ENCODE data around the gene SCRN3. TPM values are rescaled to one million over a fixed set of nuclear protein-coding genes. Genes with fewer than 3 reads are reported as not detected.

Gene SCRN3
- polyA plus RNA-seq, 1 donor from 2014 or later, result 57.1 TPM

GRCh38 chr2:174442546-174443510, 47.3 kb downstream of the SCRN3 start:
- H3K36me3 ChIP-seq (ENCODE audit: insufficient read depth, low read length), result no peaks in the 10 kb centered on the region
- no peak overlapping the region for H3K4me2 ChIP-seq (ENCODE audit: low read length)

GRCh38 chr2:174444761-174445160, 49.2 kb downstream of the SCRN3 start:
- H3K9me3 ChIP-seq (ENCODE audit: low read length), result no peaks in the 10 kb centered on the region
- H3K4me2 ChIP-seq (ENCODE audit: low read length), result no peak overlapping the region
- H3K9me2 ChIP-seq (ENCODE audit: insufficient read depth, low read length), result no peaks in the 10 kb centered on the region
- no peaks in the 10 kb centered on the region for H4K20me1 ChIP-seq (ENCODE audit: insufficient read depth)
- H3K9ac ChIP-seq (ENCODE audit: low read length), result no peak overlapping the region
- H2AFZ ChIP-seq (ENCODE audit: low read depth, low read length), result no peak overlapping the region
- H3K36me3 ChIP-seq (ENCODE audit: insufficient read depth, low read length), result no peaks in the 10 kb centered on the region
- H3K79me2 ChIP-seq (replicated peaks; ENCODE audit: insufficient read depth, low read length), result no peaks in the 10 kb centered on the region
- no peaks in the 10 kb centered on the region for H3K27me3 ChIP-seq (ENCODE audit: insufficient read depth, low read depth, low read length)
- H3K27ac ChIP-seq (ENCODE audit: low read length), result no peak overlapping the region
- H3K4me3 ChIP-seq (ENCODE audit: low read length), result no peak overlapping the region
- no peaks in the 10 kb centered on the region for H3F3A ChIP-seq (ENCODE audit: insufficient read depth, low read length, poor library complexity, severe bottlenecking)
- TF ChIP-seq EZH2 (IDR thresholded peaks at IDR 0.05; ENCODE audit: borderline replicate concordance, insufficient read depth, low read length, poor library complexity, severe bottlenecking) (no peak), EP300 (conservative IDR thresholded peaks at IDR 0.05; ENCODE audit: poor library complexity, severe bottlenecking) (no peak), RAD21 (conservative IDR thresholded peaks at IDR 0.05) (no peak), POLR2AphosphoS5 (IDR thresholded peaks at IDR 0.05) (no peak), SMC3 (conservative IDR thresholded peaks at IDR 0.05; ENCODE audit: poor library complexity) (no peak), TAF1 (IDR thresholded peaks at IDR 0.05; ENCODE audit: low read depth) (no peak)
- TF ChIP-seq, protein P1, sequence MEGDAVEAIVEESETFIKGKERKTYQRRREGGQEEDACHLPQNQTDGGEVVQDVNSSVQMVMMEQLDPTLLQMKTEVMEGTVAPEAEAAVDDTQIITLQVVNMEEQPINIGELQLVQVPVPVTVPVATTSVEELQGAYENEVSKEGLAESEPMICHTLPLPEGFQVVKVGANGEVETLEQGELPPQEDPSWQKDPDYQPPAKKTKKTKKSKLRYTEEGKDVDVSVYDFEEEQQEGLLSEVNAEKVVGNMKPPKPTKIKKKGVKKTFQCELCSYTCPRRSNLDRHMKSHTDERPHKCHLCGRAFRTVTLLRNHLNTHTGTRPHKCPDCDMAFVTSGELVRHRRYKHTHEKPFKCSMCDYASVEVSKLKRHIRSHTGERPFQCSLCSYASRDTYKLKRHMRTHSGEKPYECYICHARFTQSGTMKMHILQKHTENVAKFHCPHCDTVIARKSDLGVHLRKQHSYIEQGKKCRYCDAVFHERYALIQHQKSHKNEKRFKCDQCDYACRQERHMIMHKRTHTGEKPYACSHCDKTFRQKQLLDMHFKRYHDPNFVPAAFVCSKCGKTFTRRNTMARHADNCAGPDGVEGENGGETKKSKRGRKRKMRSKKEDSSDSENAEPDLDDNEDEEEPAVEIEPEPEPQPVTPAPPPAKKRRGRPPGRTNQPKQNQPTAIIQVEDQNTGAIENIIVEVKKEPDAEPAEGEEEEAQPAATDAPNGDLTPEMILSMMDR (IDR thresholded peaks at IDR 0.05; ENCODE audit: poor library complexity, severe bottlenecking), result no peak

More at GRCh38 chr2:174442546-174443510, 47.3 kb downstream of the SCRN3 start:
- Histone ChIP-seq H3K9ac (ENCODE audit: low read length) (no peak overlapping the region), H3K27me3 (ENCODE audit: insufficient read depth, low read depth, low read length) (no peaks in the 10 kb centered on the region), H3K4me3 (ENCODE audit: low read length) (no peak overlapping the region), H3K9me3 (ENCODE audit: low read length) (no peaks in the 10 kb centered on the region), H3K79me2 (replicated peaks; ENCODE audit: insufficient read depth, low read length) (no peaks in the 10 kb centered on the region), H3F3A (ENCODE audit: insufficient read depth, low read length, poor library complexity, severe bottlenecking) (no peaks in the 10 kb centered on the region), H4K20me1 (ENCODE audit: insufficient read depth) (no peaks in the 10 kb centered on the region), H2AFZ (ENCODE audit: low read depth, low read length) (no peak overlapping the region), H3K27ac (ENCODE audit: low read length) (no peak overlapping the region), H3K9me2 (ENCODE audit: insufficient read depth, low read length) (no peaks in the 10 kb centered on the region)
- TF ChIP-seq POLR2AphosphoS5 (IDR thresholded peaks at IDR 0.05), result no peak
- no peak for TF ChIP-seq TAF1 (IDR thresholded peaks at IDR 0.05; ENCODE audit: low read depth)
- TF ChIP-seq, protein P1 (IDR thresholded peaks at IDR 0.05; ENCODE audit: poor library complexity, severe bottlenecking), result no peak
- no peak for TF ChIP-seq SMC3 (conservative IDR thresholded peaks at IDR 0.05; ENCODE audit: poor library complexity)
- TF ChIP-seq EP300 (conservative IDR thresholded peaks at IDR 0.05; ENCODE audit: poor library complexity, severe bottlenecking), result no peak
- no peak for TF ChIP-seq REST (IDR thresholded peaks at IDR 0.05; ENCODE audit: borderline replicate concordance)
- TF ChIP-seq MXI1 (conservative IDR thresholded peaks at IDR 0.05; ENCODE audit: poor library complexity, severe bottlenecking), result no peak
- no peak for TF ChIP-seq RAD21 (conservative IDR thresholded peaks at IDR 0.05)
- TF ChIP-seq EZH2 (IDR thresholded peaks at IDR 0.05; ENCODE audit: borderline replicate concordance, insufficient read depth, low read length, poor library complexity, severe bottlenecking), result no peak

Data from neural cell (in vitro differentiated cells).